ENCODE measurements around the gene CPNE5.

Gene CPNE5

GRCh38 chr6:36833182-36833789 lies 6.0 kb downstream of the CPNE5 start:
- no peak for DNase-seq

GRCh38 chr6:36832313-36832712 lies 6.9 kb downstream of the CPNE5 start:
- DNase-seq = no peak

- DNase-seq = no peak
These were observed 8.7 kb downstream of the CPNE5 start for GRCh38 chr6:36830577-36830976.

- no peak for DNase-seq
These were observed 9.2 kb downstream of the CPNE5 start for GRCh38 chr6:36829919-36830544.

GRCh38 chr6:36827261-36828079 lies 11.8 kb downstream of the CPNE5 start:
- DNase-seq = no peak

GRCh38 chr6:36826520-36827227 lies 12.6 kb downstream of the CPNE5 start:
- DNase-seq = no peak

GRCh38 chr6:36825994-36826393 lies 13.2 kb downstream of the CPNE5 start:
- DNase-seq = no peak

GRCh38 chr6:36825452-36825851 lies 13.8 kb downstream of the CPNE5 start:
- DNase-seq = no peak

- DNase-seq = no peak
These were observed 15.0 kb downstream of the CPNE5 start for GRCh38 chr6:36824253-36824652.

GRCh38 chr6:36823421-36824096 lies 15.7 kb downstream of the CPNE5 start:
- DNase-seq = no peak

GRCh38 chr6:36822506-36823269 lies 16.6 kb downstream of the CPNE5 start:
- DNase-seq = no peak

GRCh38 chr6:36821581-36822335 lies 17.5 kb downstream of the CPNE5 start:
- DNase-seq = no peak

- DNase-seq = no peak
These were observed 18.3 kb downstream of the CPNE5 start for GRCh38 chr6:36820700-36821580.

GRCh38 chr6:36818756-36819155 lies 20.5 kb downstream of the CPNE5 start:
- no peak for DNase-seq

GRCh38 chr6:36817847-36818246 lies 21.4 kb downstream of the CPNE5 start:
- DNase-seq = no peak

GRCh38 chr6:36817176-36817817 lies 21.9 kb downstream of the CPNE5 start:
- DNase-seq = no peak

- no peak for DNase-seq
These were observed 23.1 kb downstream of the CPNE5 start for GRCh38 chr6:36815962-36816735.

- no peak for DNase-seq
These were observed 25.0 kb downstream of the CPNE5 start for GRCh38 chr6:36814249-36814648.

- no peak for DNase-seq
These were observed 25.7 kb downstream of the CPNE5 start for GRCh38 chr6:36813526-36813925.
